ENCODE measurements around the gene RNGTT.
"Not testable (repeated sequence)": the region's sequence is repeated elsewhere in the genome, so short reads cannot be mapped to it uniquely, and the experiment has no call there.

The RNGTT gene

DNA sequence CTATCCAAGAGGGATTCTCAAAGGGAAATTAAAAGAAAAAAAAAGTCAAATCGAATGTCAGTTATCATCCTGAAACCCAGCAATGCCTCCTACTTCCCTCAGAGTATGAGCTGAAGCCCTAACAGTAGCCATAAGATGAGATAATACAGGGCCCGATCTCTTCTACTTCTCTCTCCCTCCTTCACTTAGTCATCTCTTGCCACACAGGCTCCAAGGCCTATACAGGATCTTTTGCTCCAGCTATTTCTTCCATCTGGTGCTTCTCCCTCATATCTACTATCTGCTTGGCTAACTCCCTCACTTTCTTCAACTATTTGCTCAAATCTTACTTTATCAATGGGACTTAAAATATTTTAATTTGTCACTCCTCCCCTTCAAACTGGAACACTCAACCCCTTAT is 215.3 kb downstream of the RNGTT start:
- Histone ChIP-seq H4K20me1 (no peaks in the 10 kb centered on the region), H3K9me3 (no peaks in the 10 kb centered on the region), H3K4me3 (no peak overlapping the region), H3K9ac (no peak overlapping the region), H3K4me2 (no peak overlapping the region), H3K4me1 (no peaks in the 10 kb centered on the region), H3K27ac (no peak overlapping the region), H3K27me3 (no peaks in the 10 kb centered on the region), H3K36me3 (no peaks in the 10 kb centered on the region)
- TF ChIP-seq Cebpa-rat (IDR thresholded peaks at IDR 0.05), result no peak

DNA sequence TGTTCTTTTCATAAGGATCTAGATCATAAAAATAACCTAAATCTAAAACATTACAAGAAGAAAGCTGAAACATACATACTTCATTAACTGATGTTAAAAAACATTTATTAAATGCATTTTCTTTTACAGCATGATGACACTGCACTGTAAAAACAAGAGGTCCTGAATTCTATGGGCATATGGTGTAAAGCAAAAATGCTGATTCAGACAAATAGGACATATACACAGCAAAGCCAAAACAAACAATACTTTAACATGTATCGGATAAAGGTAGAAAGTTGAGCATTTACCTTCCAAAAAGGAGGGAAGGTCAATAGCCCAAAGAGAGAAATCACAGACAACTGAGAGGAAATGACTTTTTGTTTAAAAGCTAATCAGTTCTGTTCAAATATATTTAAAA is 221.5 kb downstream of the RNGTT start:
- Histone ChIP-seq H3K4me1 (no peaks in the 10 kb centered on the region), H3K4me2 (no peak overlapping the region), H3K4me3 (no peak overlapping the region), H3K36me3 (0 out of 2 replicates have a peak, but pooled peaks cover 5% of the 10 kb centered on the region), H3K27ac (no peak overlapping the region), H3K9ac (no peak overlapping the region), H4K20me1 (no peaks in the 10 kb centered on the region), H3K27me3 (no peaks in the 10 kb centered on the region), H3K9me3 (no peaks in the 10 kb centered on the region)
- no peak for TF ChIP-seq Cebpa-rat (IDR thresholded peaks at IDR 0.05)

- Histone ChIP-seq H3K27ac (no peak overlapping the region), H3K27me3 (no peaks in the 10 kb centered on the region), H3K9ac (no peak overlapping the region), H4K20me1 (no peaks in the 10 kb centered on the region), H3K4me1 (no peaks in the 10 kb centered on the region), H3K9me3 (no peaks in the 10 kb centered on the region), H3K36me3 (0 out of 2 replicates have a peak, but pooled peaks cover 10% of the 10 kb centered on the region), H3K4me2 (no peak overlapping the region), H3K4me3 (no peak overlapping the region)
- no peak for TF ChIP-seq Cebpa-rat (IDR thresholded peaks at IDR 0.05)
Observed at GRCh38 chr6:88741071-88741470, 222.3 kb downstream of the RNGTT start.

- no peaks in the 10 kb centered on the region for H3K4me1 ChIP-seq
- H3K9me3 ChIP-seq, result no peaks in the 10 kb centered on the region
- H3K9ac ChIP-seq, result no peak overlapping the region
- H3K4me3 ChIP-seq, result no peak overlapping the region
- H3K27me3 ChIP-seq, result no peaks in the 10 kb centered on the region
- no peak overlapping the region for H3K27ac ChIP-seq
- no peak overlapping the region for H3K4me2 ChIP-seq
- no peaks in the 10 kb centered on the region for H4K20me1 ChIP-seq
- 0 out of 2 replicates have a peak, but pooled peaks cover 6% of the 10 kb centered on the region for H3K36me3 ChIP-seq
- TF ChIP-seq Cebpa-rat (IDR thresholded peaks at IDR 0.05), result no peak
Observed at GRCh38 chr6:88734544-88734943, 228.9 kb downstream of the RNGTT start.

- no peaks in the 10 kb centered on the region for H3K36me3 ChIP-seq
- no peak overlapping the region for H3K27ac ChIP-seq
- no peaks in the 10 kb centered on the region for H3K27me3 ChIP-seq
- no peak overlapping the region for H3K9ac ChIP-seq
- TF ChIP-seq Cebpa-rat (IDR thresholded peaks at IDR 0.05), result no peak
- H4K20me1 ChIP-seq, result no peaks in the 10 kb centered on the region
- no peaks in the 10 kb centered on the region for H3K4me1 ChIP-seq
- H3K4me2 ChIP-seq, result no peak overlapping the region
- no peaks in the 10 kb centered on the region for H3K9me3 ChIP-seq
- H3K4me3 ChIP-seq, result no peak overlapping the region
Observed at GRCh38 chr6:88730611-88731011, 232.8 kb downstream of the RNGTT start.

DNA sequence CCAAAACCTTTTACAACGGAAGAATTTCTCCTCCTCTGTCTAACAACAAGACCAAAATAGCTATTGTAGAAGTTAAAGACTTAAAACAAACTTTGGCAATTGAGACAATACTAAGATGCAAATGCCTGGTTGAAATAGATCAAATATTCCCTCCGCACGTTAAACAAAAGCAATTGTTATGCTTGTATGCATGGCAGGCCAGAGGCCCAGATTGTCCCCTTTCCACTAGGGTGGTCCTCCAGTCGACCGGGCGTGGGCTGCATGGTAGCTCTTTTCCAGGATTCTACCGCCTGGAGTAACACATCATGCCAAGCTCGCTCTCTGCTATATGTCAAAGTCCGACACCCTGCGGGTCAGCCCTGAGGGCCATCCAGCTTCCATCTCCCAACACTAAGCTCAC is 234.7 kb downstream of the RNGTT start:
- no peaks in the 10 kb centered on the region for H4K20me1 ChIP-seq
- no peak for TF ChIP-seq Cebpa-rat (IDR thresholded peaks at IDR 0.05)
- H3K9ac ChIP-seq, result no peak overlapping the region
- H3K27me3 ChIP-seq, result no peaks in the 10 kb centered on the region
- H3K4me1 ChIP-seq, result no peaks in the 10 kb centered on the region
- H3K9me3 ChIP-seq, result no peaks in the 10 kb centered on the region
- no peaks in the 10 kb centered on the region for H3K36me3 ChIP-seq
- no peak overlapping the region for H3K4me3 ChIP-seq
- H3K27ac ChIP-seq, result no peak overlapping the region
- H3K4me2 ChIP-seq, result no peak overlapping the region

- H3K36me3 ChIP-seq, H3K27ac ChIP-seq: not testable (repeated sequence)
Observed at GRCh38 chr6:88726409-88726808, 237.0 kb downstream of the RNGTT start.

GRCh38 chr6:88725111-88725975 is 238.1 kb downstream of the RNGTT start:
- Histone ChIP-seq H3K9me3 (no peaks in the 10 kb centered on the region), H3K36me3 (no peaks in the 10 kb centered on the region), H4K20me1 (no peaks in the 10 kb centered on the region), H3K4me2 (no peak overlapping the region), H3K9ac (no peak overlapping the region), H3K4me1 (no peaks in the 10 kb centered on the region), H3K27ac (no peak overlapping the region), H3K27me3 (no peaks in the 10 kb centered on the region), H3K4me3 (no peak overlapping the region)
- no peak for TF ChIP-seq Cebpa-rat (IDR thresholded peaks at IDR 0.05)

More at GRCh38 chr6:88726409-88726808, 237.0 kb downstream of the RNGTT start:
- not testable (repeated sequence) for H3K9me3 ChIP-seq, H3K4me3 ChIP-seq, H3K9ac ChIP-seq, H3K27me3 ChIP-seq, H3K4me1 ChIP-seq, H3K4me2 ChIP-seq, H4K20me1 ChIP-seq

DNA sequence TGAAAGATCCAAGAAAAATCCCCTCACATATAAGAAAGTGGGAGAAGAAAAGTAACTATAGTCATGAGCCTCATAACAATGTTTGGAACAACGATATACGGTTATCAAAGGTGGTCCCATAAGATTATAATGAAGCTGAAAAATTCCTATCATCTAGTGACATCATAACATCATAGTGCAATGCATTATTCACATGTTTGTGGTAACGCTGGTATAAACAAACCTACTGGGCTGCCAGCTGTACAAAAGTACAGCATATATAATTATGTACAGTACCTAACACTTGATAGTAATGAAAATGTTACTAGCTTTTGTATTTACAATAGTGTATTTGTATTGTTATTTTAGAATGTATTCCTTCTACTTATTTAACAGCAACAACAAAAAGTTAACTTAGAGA is 240.7 kb downstream of the RNGTT start:
- no peak overlapping the region for H3K27ac ChIP-seq
- no peak overlapping the region for H3K4me2 ChIP-seq
- no peak for TF ChIP-seq Cebpa-rat (IDR thresholded peaks at IDR 0.05)
- H3K36me3 ChIP-seq, result no peaks in the 10 kb centered on the region
- H4K20me1 ChIP-seq, result no peaks in the 10 kb centered on the region
- no peaks in the 10 kb centered on the region for H3K4me1 ChIP-seq
- no peaks in the 10 kb centered on the region for H3K27me3 ChIP-seq
- H3K4me3 ChIP-seq, result no peak overlapping the region
- H3K9me3 ChIP-seq, result no peaks in the 10 kb centered on the region
- no peak overlapping the region for H3K9ac ChIP-seq

- H3K36me3 ChIP-seq, H3K27me3 ChIP-seq, H3K27ac ChIP-seq, H3K9ac ChIP-seq, H4K20me1 ChIP-seq, H3K4me1 ChIP-seq, H3K4me3 ChIP-seq, H3K4me2 ChIP-seq, H3K9me3 ChIP-seq: not testable (repeated sequence)
Observed at GRCh38 chr6:88716399-88716798, 247.0 kb downstream of the RNGTT start.
